ENCODE measurements around the gene MAP3K1. TPM values are rescaled to one million over a fixed set of nuclear protein-coding genes. Genes with fewer than 3 reads are reported as not detected.
"Not testable (repeated sequence)": the region's sequence is repeated elsewhere in the genome, so short reads cannot be mapped to it uniquely, and the experiment has no call there.

MAP3K1 gene
- total RNA-seq, 2 donors from 2014 or later = 21.4 to 22.6 TPM

DNA sequence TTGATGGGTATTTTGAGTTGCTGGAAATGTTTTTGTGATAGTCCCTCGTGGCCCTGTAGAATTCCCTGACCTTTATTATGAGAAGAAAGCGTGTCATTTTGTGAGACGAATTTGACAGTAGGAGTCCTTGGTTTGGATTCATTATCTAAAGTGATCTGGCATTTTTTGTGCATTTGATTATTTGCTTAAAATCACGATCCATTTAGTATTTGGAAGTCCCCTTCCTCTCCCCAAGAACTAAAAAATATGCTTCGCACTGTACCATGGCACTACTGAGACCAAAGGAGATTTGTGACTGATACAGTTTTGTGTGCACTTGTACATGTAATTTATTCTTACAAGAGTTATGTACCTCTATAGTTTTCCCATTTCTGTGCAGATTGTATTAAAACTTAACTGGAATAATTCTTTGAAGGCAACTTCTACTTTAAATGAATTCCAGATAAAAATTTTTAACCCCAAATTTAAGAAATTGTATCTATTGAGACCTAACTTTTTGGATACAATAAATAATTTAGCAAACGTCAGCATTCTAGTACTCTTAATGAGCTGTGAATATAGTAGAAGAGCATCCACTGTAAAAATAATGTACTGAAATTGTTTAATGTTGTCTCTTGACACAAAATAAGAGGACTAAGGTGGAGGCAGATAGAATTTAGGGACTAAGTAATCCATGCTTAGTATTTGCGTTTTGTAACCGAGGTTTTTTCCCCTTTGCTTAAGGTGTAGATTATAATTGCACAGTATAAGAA is 2.1 kb downstream of the MAP3K1 start:
- DNase-seq (no peak), ATAC-seq (no peak)
- H3K36me3 ChIP-seq (replicated peaks in 1 of 2; ENCODE audit: insufficient read depth in 1 of 2, low read depth in 2 of 2) = no peaks in the 10 kb centered on the region
- intact Hi-C loops (cut with DNase I) = no loop called here
- TF ChIP-seq, protein P1, sequence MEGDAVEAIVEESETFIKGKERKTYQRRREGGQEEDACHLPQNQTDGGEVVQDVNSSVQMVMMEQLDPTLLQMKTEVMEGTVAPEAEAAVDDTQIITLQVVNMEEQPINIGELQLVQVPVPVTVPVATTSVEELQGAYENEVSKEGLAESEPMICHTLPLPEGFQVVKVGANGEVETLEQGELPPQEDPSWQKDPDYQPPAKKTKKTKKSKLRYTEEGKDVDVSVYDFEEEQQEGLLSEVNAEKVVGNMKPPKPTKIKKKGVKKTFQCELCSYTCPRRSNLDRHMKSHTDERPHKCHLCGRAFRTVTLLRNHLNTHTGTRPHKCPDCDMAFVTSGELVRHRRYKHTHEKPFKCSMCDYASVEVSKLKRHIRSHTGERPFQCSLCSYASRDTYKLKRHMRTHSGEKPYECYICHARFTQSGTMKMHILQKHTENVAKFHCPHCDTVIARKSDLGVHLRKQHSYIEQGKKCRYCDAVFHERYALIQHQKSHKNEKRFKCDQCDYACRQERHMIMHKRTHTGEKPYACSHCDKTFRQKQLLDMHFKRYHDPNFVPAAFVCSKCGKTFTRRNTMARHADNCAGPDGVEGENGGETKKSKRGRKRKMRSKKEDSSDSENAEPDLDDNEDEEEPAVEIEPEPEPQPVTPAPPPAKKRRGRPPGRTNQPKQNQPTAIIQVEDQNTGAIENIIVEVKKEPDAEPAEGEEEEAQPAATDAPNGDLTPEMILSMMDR (IDR thresholded peaks at IDR 0.05) = no peak
- WGBS, 2 donors = 4 to 5% methylated on average over 8 of the region's 8 CpGs
- peak overlapping the region; percentile 88 to 90 for H3K4me3 ChIP-seq
- H3K4me1 ChIP-seq = peaks cover 35% of the 10 kb centered on the region
- no peaks in the 10 kb centered on the region for H3K27me3 ChIP-seq
- H3K27ac ChIP-seq = peak overlapping the region; percentile 96 to 100 (median 98)
- H3K9me3 ChIP-seq = no peaks in the 10 kb centered on the region

DNA sequence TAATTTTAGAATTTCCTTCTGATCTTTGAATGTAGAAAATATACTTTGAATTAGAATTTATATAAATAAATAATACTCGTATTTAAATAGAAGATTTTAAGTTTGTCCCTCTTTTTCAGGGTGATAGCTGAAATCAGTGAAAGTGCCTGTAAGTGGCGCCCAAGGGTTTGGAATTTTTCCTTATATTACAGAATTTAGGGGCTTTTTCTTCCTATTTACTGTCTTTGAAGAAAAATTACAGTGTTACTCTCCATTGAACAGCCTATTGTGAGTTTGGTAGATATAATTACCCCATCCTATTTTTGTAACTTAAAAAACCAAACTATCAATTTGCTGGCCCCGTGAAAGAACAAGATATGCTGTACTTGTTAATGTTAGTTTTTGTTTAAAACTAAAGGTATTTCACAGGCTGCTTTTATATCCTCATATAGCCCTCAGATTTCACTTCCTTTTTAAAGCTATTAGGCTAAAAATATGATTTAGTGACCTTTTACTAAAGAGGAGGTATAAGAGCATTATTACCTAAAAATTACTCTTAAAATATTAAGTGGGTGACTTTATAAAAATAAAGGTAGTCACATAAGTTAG is 3.2 kb downstream of the MAP3K1 start:
- no peak for DNase-seq

DNA sequence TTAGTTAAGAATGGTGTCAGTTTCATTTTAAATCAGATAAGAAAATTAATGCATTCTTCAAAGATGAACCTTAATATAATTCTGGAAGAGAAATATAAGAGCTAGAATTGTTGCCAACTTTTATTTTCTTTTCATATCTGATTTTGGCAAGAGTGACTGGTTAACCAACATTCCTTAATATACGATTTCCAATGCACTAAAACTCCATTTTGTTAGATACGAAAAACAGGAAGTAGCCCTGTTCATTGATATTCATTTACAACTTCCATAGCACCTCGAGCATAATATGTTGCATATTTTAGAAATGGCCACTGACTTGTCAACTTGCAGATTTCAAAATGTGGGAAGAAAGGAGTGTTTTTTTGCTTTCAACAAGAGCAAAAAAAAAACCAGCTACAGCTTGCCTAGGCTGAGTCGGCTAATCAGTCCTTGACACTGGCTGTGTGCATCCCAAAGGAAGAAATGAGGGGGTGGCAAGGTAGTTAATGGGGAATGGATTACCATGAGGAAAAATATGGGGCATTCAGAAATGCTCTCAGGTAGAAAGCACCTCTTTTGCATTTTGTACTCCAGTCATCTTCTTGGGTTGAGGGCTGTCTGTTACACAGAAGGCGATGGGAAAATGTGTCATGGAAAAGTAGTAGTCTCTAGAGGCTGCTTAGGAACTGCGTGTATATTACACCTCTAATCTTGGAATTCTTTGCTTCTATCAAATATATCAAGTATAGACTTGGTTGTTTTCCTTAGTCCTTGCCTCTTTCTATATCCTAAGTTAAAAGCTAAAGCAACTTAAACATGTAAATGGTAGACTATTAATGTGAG is 3.9 kb downstream of the MAP3K1 start:
- Histone ChIP-seq H3K4me3 (no peak overlapping the region), H3K27ac (peak overlapping the region; percentile 27 to 100 (median 71)), H3K27me3 (no peaks in the 10 kb centered on the region), H3K36me3 (replicated peaks in 1 of 2; ENCODE audit: insufficient read depth in 1 of 2, low read depth in 2 of 2) (no peaks in the 10 kb centered on the region), H3K9me3 (no peaks in the 10 kb centered on the region), H3K4me1 (peaks cover 53% of the 10 kb centered on the region)
- DNase-seq = no peak
- no peak for ATAC-seq
- intact Hi-C loops (cut with DNase I) = no loop called here
- WGBS, 2 donors = 15 to 20% methylated on average over 6 of the region's 6 CpGs
- TF ChIP-seq, protein P1 (IDR thresholded peaks at IDR 0.05) = no peak
- TF ChIP-seq POLR2A (IDR thresholded peaks at IDR 0.05) = no peak

More for the DNA sequence above, 3.2 kb downstream of the MAP3K1 start:
- TF ChIP-seq, protein P1 (IDR thresholded peaks at IDR 0.05) = peak in 4 of 7 experiments; percentile 10 to 34 (median 22)
- no peak for TF ChIP-seq POLR2A (IDR thresholded peaks at IDR 0.05)
- H3K27ac ChIP-seq = peak overlapping the region in 3 of 4 donors; percentile 38 to 100 (median 96)
- intact Hi-C loops (cut with DNase I) = no loop called here
- H3K9me3 ChIP-seq = no peaks in the 10 kb centered on the region
- no peak for ATAC-seq
- H3K27me3 ChIP-seq = no peaks in the 10 kb centered on the region
- 5 to 12% methylated on average over 3 of the region's 3 CpGs for WGBS, 2 donors
- no peak overlapping the region for H3K4me3 ChIP-seq
- H3K4me1 ChIP-seq = peaks cover 46% of the 10 kb centered on the region
- no peaks in the 10 kb centered on the region for H3K36me3 ChIP-seq (replicated peaks in 1 of 2; ENCODE audit: insufficient read depth in 1 of 2, low read depth in 2 of 2)

DNA sequence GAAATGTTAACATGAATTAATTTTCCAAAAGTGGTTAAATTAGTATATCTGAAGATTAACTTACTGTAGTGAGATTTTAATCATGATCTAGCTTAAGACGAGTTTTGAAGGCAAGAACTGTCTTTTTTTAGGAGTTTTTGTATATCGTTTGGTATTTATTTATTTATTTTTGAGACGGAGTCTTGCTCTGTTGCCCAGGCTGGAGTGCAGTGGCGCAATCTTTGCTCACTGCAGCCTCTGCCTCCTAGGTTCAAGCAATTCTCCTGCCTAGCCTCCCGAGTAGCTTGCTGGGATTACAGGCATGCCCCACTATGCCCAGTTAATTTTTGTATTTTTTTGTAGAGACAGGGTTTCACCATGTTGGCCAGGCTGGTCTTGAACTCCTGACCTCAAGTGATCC is 6.5 kb downstream of the MAP3K1 start:
- DNase-seq; intact Hi-C loops (cut with DNase I); H3K9me3 ChIP-seq; H3K36me3 ChIP-seq (replicated peaks in 1 of 2; ENCODE audit: insufficient read depth in 1 of 2, low read depth in 2 of 2); ATAC-seq; H3K4me3 ChIP-seq; H3K27ac ChIP-seq; H3K27me3 ChIP-seq: not testable (repeated sequence)
- WGBS, 2 donors = 75 to 85% methylated on average over 5 of the region's 5 CpGs
- H3K4me1 ChIP-seq = peaks cover 76% of the 10 kb centered on the region

DNA sequence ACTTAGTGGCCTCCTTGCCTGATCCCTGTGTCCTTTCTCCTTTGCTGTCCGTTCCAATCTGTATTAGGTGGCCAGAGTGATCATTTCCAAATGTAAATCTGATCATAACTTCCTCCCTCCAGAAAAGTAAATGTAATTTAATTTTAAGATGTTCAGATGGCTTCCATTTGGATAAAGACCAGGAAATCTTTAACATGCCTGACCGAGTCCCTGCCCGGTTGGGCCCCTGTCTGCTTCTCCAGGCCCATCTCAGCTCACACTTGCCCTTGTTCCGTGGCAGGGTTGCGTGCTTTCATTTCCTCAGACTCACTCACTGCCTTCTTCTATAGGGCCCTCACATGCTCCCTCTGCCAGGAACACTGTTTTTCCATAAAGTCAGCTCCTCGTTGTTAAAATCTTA is 7.6 kb downstream of the MAP3K1 start:
- Histone ChIP-seq H3K36me3 (replicated peaks in 1 of 2; ENCODE audit: insufficient read depth in 1 of 2, low read depth in 2 of 2) (no peaks in the 10 kb centered on the region), H3K27ac (no peak overlapping the region), H3K27me3 (no peaks in the 10 kb centered on the region), H3K9me3 (no peaks in the 10 kb centered on the region), H3K4me3 (no peak overlapping the region), H3K4me1 (peaks cover 78% of the 10 kb centered on the region)
- peak in 1 of 4 donors; percentile 16 for DNase-seq
- no peak for ATAC-seq
- 60 to 72% methylated on average over 6 of the region's 6 CpGs for WGBS, 2 donors
- intact Hi-C loops (cut with DNase I) = no loop called here
- TF ChIP-seq, protein P1 (IDR thresholded peaks at IDR 0.05) = no peak
- no peak for TF ChIP-seq POLR2A (IDR thresholded peaks at IDR 0.05)
